HG02852 (cell line): Measurements from ENCODE around the gene MAPKBP1.

ENCODE experiments used
- ATAC-seq: cut with Tn5 transposase; IDR thresholded peaks from one replicate; pipeline ENCODE4 v1.9.1; 2021; ENCODE audit warnings: mild to moderate bottlenecking, moderate library complexity; ENCODE audit not compliant: unreplicated experiment

MAPKBP1 gene

DNA sequence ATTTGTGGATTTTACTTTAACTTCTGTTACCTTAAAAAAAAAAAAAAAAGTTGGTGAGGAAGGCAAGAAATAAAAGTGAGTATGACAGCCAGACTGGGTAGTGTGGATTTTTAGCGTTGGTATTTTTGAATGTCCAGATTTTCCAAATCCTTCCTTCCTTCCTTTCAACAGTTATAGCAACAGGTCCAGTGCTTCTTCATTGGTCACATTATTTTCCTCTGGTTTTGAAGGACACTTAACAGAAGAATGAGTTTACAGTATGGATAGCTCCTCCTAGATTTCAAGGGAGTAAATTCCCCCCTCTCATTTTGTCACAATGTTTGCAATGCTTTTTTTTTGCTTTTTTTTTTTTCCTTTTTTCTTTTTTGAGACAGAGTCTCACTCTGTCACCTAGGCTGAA lies 6.4 kb downstream of the MAPKBP1 start:
- no peak for ATAC-seq

- ATAC-seq: no peak
Observed at GRCh38 chr15:41782371-41783282, 8.3 kb downstream of the MAPKBP1 start.

GRCh38 chr15:41783296-41783695 lies 9.0 kb downstream of the MAPKBP1 start:
- ATAC-seq: no peak

GRCh38 chr15:41788262-41788661 lies 14.0 kb downstream of the MAPKBP1 start:
- no peak for ATAC-seq

- no peak for ATAC-seq
Observed at GRCh38 chr15:41789236-41789635, 15.0 kb downstream of the MAPKBP1 start.

DNA sequence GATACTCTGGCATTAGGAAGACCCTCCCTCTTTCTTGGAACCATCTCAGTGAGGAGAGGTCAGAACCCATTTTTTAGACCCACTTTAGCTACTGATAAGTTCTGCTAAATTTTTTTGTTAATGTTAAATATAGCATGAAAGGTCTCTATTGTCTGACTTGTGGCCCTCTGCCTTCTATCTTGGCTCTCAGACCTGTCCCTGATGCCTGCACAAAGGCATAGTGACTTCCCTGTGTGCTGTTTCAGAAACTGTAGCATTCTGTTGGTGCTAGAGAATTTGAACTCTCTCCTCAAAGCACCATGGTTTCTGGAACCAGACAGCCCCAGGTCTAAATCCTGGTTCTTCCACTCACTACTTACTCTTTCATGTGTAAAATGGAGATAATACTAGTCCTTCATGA lies 15.4 kb downstream of the MAPKBP1 start:
- no peak for ATAC-seq

DNA sequence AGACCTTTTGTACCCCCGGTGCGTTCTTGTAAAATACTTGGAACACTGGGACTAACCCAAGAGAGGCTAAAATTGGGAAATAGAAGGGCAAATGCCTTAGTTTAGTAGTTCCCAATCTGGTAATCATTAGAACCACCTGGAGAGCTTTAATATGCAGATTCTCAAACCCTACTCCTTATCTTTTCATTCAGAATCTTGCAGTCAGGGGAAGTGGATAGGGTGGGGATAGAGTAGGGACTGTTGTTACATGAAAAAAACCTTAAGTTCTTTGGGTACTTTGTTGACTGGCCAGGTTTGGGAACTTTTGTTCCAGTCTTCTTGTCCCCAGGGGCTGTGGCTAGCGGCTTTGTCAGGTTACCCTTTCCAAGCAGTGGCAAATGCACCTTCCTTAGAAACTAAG lies 15.9 kb downstream of the MAPKBP1 start:
- no peak for ATAC-seq

DNA sequence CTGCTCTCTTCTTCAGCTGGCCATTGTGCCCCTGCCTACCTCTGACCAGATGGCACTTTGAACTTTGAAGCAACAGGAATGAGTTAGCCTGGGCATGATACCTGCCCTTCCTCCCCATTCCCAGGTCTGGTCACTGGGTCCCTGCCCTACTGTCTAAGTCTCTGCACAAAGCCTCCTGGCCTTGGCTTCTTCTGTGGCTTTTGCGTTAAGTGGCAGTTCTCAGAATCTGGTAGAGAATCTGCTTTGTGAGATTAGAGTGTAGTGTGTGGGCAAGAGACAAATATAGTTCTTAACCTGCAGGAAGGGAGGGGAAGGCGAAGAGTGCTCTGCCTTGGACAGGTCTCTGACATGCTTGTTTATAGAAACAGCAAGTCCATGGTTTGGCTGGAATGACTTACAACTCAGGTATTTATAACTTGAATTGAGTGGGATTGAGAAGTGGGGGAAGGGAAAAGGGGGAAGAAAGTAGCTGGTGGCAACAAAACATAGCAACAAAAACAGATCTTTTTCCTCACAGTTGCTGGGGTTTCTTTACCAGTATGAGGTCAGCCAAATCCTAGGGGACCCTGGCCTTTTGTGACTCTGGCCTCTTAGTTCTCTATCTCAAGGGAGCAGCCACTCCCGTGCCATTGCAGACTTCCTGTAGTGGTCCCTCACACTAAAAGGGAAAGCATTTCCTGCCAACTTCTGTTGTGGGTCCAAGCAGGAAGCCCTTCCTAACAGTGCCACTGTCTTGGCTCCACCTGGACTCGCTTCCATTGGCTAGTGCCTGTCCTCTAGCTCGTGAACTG lies 16.7 kb downstream of the MAPKBP1 start:
- no peak for ATAC-seq

DNA sequence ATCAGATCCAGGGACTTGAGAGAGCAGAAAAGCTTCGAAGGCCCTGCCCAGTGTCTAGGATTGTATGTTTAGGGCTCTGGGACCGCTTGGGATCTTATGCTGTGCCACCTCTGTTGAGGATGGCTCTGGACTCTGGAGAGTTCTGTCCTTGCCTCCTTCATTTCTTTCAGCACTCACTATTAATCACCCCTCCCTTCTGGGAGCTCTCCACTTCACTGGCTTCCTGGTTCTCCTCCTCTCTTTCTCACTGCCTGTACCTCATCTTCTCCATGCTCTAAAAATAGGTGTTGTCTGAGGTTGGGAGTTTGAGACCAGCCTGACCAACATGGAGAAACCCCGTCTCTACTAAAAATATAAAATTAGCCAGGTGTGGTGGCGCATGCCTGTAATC lies 17.3 kb downstream of the MAPKBP1 start:
- ATAC-seq: no peak

DNA sequence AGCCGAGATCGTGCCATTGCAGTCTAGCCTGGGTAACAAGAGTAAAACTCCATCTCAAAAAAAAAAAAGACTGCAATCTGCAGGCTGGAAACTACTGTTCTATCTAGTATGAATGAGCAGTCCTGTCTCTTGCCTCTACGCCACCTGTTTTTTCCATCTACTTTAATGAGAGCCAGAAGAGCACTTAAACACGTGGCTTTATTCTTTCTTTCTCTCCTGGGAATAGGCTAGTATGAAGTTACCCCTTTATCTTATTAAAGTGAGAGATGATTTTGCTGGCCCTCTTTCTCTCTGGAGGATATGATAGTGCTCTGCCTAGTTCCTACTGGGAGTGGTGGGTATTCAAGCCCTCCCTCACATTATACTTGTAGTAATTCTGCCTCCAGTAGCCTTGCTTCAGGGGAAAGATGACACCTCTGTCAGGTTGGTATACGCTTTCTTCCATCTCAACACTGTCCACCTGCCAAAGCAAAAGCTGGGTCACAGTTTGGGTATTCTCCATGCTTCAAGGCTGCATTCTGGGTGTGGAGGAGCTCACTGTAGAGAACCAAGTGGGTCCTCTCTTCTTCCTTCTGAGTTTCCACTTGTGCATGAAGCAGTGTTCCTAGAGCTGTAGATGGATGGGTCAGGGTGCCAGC lies 17.8 kb downstream of the MAPKBP1 start:
- ATAC-seq: no peak

DNA sequence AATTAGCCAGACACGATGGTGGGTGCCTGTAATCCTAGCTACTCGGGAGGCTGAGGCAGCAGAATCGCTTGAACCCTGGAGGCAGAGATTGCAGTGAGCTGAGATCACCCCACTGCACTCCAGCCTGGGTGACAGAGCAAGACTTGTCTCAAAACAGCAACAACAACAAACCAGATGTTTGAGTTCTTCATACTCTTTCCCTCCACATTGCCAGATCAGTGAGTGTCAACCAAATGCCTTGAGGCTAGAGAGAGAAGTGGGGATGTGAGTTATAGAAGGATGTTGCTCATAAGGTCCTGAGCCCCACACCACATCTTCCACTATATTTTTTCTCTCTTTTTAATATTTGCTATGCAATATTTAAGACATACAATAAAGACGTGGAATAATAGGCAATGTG lies 19.8 kb downstream of the MAPKBP1 start:
- no peak for ATAC-seq

- no peak for ATAC-seq
Observed at GRCh38 chr15:41795996-41796856, 21.9 kb downstream of the MAPKBP1 start.

- no peak for ATAC-seq
Observed at GRCh38 chr15:41797201-41797944, 23.1 kb downstream of the MAPKBP1 start.

DNA sequence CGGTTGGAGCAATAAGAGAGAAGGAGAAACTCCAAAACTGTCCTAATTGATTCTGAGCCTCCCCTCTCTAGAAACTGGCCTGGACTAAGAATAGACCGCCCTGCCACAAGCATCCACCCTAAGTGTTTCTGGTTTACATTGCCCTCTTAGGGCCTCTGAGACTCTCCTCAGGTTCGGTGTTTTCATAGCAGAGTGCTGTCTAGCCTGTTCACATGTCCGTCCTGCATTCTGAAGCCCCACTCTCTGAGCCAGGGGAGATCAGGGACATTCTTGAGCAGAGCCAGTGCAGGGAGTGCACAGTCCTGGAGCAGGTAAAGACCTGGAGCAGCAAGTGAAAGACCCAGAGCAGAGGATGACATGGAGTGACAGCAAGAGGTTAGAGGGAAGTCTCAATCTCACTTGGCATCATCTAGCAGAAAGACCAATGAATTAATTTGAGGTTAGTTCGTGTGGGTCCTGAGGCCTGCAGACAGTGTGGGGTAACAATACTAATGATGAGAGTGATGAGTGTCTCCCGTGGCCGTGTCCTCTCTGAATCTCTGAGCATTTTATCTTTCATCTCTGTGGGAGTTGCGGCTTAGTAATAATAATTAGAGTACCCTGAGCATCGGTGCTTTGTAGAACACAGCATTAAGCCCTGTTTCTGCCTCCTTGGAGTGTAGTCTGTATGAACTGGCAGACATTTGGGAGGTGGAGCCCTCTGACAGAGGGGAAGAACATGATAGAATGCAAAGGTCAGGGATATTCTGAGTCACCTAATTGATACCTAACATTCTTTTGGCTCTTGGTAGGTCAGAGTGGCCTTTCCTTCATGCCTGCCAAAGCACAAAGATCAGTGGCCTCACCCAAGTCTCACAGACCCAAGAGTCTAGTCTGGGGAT lies 24.6 kb downstream of the MAPKBP1 start:
- ATAC-seq: no peak

DNA sequence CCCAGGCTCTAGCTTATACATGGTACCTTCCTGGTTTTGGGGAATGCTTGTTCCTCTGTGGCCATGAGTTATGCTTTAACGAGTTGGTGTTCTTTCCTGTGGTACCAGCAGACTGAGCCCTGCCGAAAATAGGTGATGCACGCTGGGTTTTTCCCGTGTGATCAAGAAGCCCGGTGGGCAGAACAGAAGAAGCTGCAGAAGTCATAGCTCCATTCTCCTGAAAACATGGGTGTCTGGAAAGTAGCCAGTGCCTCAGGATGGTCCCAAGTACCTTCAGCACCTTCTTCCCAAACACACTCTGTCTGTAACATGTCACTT lies 25.2 kb downstream of the MAPKBP1 start:
- no peak for ATAC-seq

DNA sequence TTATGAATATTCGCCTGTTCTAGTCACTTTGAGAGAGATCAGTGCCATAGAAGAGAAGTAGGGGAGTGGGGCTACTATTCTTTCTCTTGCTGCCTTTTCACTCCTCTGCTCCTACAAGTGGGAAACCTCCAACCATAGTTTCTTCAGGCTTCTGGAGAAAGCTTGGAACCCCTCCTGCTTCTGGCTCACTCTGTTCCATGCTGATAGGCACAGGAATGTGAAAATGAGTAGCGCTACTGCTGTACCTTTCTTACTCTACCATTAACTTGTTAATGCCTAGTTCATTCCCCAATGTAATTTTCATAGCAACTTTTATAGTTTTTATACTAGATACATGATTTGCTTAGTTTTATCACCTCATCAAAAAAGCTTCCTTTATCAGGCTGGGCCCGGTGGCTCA lies 26.9 kb downstream of the MAPKBP1 start:
- no peak for ATAC-seq

GRCh38 chr15:41801850-41802455 lies 27.7 kb downstream of the MAPKBP1 start:
- ATAC-seq: no peak

GRCh38 chr15:41804361-41804760 lies 30.1 kb downstream of the MAPKBP1 start:
- ATAC-seq: no peak
